PFSK-1 (cell line): Measurements from ENCODE around the gene UAP1L1.

Experiments used
- FOXP2 ChIP-seq: optimal IDR thresholded peaks from 2 replicates; pipeline ENCODE3; 2011; ENCODE audit warnings: borderline replicate concordance, control low read depth, inconsistent platforms; ENCODE audit not compliant: insufficient read depth; ENCODE audit errors: extremely low read length, extremely low read depth
- POLR2AphosphoS5 ChIP-seq: IDR thresholded peaks from 2 replicates; pipeline ENCODE4 v1.6.1; 2012; ENCODE audit warnings: low read depth, mild to moderate bottlenecking, control low read depth, low read length, moderate library complexity
- REST ChIP-seq, 2 experiments: IDR thresholded peaks; 2 replicates each; pipeline versions ENCODE4 v1.6.1 to v1.8.0; 2011 to 2012; ENCODE audit warnings: low read depth in 2 of 2, low read length in 2 of 2, control low read depth in 1 of 2, inconsistent platforms in 1 of 2, mild to moderate bottlenecking in 1 of 2, moderate library complexity in 1 of 2; ENCODE audit not compliant: insufficient read depth in 1 of 2
- SIN3A ChIP-seq: IDR thresholded peaks from 2 replicates; pipeline ENCODE4 v1.6.1; 2012; ENCODE audit warnings: mild to moderate bottlenecking, low read length, moderate library complexity, borderline replicate concordance; ENCODE audit not compliant: insufficient read depth
- TAF1 ChIP-seq: IDR thresholded peaks from 2 replicates; pipeline ENCODE4 v1.6.1; 2012; ENCODE audit warnings: low read length, control low read depth, borderline replicate concordance; ENCODE audit not compliant: insufficient read depth

- TF ChIP-seq REST (IDR thresholded peaks at IDR 0.05; ENCODE audit: insufficient read depth in 1 of 2, low read depth in 2 of 2, low read length in 2 of 2) (no peak), SIN3A (no peak), POLR2AphosphoS5 (no peak), FOXP2 (no peak), TAF1 (no peak)
These were observed 13.8 kb upstream of the UAP1L1 start for GRCh38 chr9:137063311-137064026.
